Measurements from ENCODE around the gene ZNF148. TPM values are rescaled to one million over a fixed set of nuclear protein-coding genes. Genes with fewer than 3 reads are reported as not detected.

ZNF148 gene
- total RNA-seq, 1 donor from 2014 or later: 33.2 TPM

- DNase-seq (ENCODE audit: low spot score): no peak
- H3K27ac Mint-ChIP-seq: no peak overlapping the region
- H3K36me3 Mint-ChIP-seq (ENCODE audit: low read depth): peaks cover 36% of the 10 kb centered on the region
- peaks cover 4% of the 10 kb centered on the region for H3K4me1 Mint-ChIP-seq (ENCODE audit: low read depth)
- no peaks in the 10 kb centered on the region for H3K27me3 Mint-ChIP-seq (ENCODE audit: low read depth)
- intact Hi-C loops (cut with micrococcal nuclease): no loop called here
- no peaks in the 10 kb centered on the region for H3K9me3 Mint-ChIP-seq
- H3K4me3 Mint-ChIP-seq (ENCODE audit: low read depth): no peak overlapping the region
Observed at GRCh38 chr3:125289429-125289981, 85.6 kb downstream of the ZNF148 start.

- Mint-ChIP-seq H3K4me1 (ENCODE audit: low read depth) (peaks cover 2% of the 10 kb centered on the region), H3K36me3 (ENCODE audit: low read depth) (peaks cover 38% of the 10 kb centered on the region), H3K4me3 (ENCODE audit: low read depth) (no peak overlapping the region), H3K9me3 (no peaks in the 10 kb centered on the region), H3K27me3 (ENCODE audit: low read depth) (no peaks in the 10 kb centered on the region), H3K27ac (no peak overlapping the region)
- DNase-seq (ENCODE audit: low spot score): no peak
- intact Hi-C loops (cut with micrococcal nuclease): no loop called here
Observed at GRCh38 chr3:125287248-125287647, 87.9 kb downstream of the ZNF148 start.

- peaks cover 42% of the 10 kb centered on the region for H3K36me3 Mint-ChIP-seq (ENCODE audit: low read depth)
- no peaks in the 10 kb centered on the region for H3K27me3 Mint-ChIP-seq (ENCODE audit: low read depth)
- no peak overlapping the region for H3K27ac Mint-ChIP-seq
- intact Hi-C loops (cut with micrococcal nuclease): no loop called here
- H3K9me3 Mint-ChIP-seq: no peaks in the 10 kb centered on the region
- no peak for DNase-seq (ENCODE audit: low spot score)
- H3K4me3 Mint-ChIP-seq (ENCODE audit: low read depth): no peak overlapping the region
- peaks cover 4% of the 10 kb centered on the region for H3K4me1 Mint-ChIP-seq (ENCODE audit: low read depth)
Observed at GRCh38 chr3:125281381-125281780, 93.7 kb downstream of the ZNF148 start.

- no peak for DNase-seq (ENCODE audit: low spot score)
- H3K27ac Mint-ChIP-seq: no peak overlapping the region
- no peaks in the 10 kb centered on the region for H3K27me3 Mint-ChIP-seq (ENCODE audit: low read depth)
- peaks cover 42% of the 10 kb centered on the region for H3K36me3 Mint-ChIP-seq (ENCODE audit: low read depth)
- H3K4me3 Mint-ChIP-seq (ENCODE audit: low read depth): no peak overlapping the region
- intact Hi-C loops (cut with micrococcal nuclease): no loop called here
- no peaks in the 10 kb centered on the region for H3K9me3 Mint-ChIP-seq
- peaks cover 4% of the 10 kb centered on the region for H3K4me1 Mint-ChIP-seq (ENCODE audit: low read depth)
Observed at GRCh38 chr3:125280668-125281361, 94.3 kb downstream of the ZNF148 start.

GRCh38 chr3:125278155-125278554, 97.0 kb downstream of the ZNF148 start:
- Mint-ChIP-seq H3K27ac (no peak overlapping the region), H3K27me3 (ENCODE audit: low read depth) (no peaks in the 10 kb centered on the region)
- DNase-seq (ENCODE audit: low spot score): no peak

GRCh38 chr3:125271127-125271526, 104.0 kb downstream of the ZNF148 start:
- no peak overlapping the region for H3K27ac Mint-ChIP-seq
- intact Hi-C loops (cut with micrococcal nuclease): loop anchor here (5.0 kb wide), 1 partner anchor 41 kb away; no protein-coding TSS in a partner anchor

More at GRCh38 chr3:125278155-125278554, 97.0 kb downstream of the ZNF148 start:
- intact Hi-C loops (cut with micrococcal nuclease): no loop called here
- H3K4me3 Mint-ChIP-seq (ENCODE audit: low read depth): no peak overlapping the region
- no peaks in the 10 kb centered on the region for H3K9me3 Mint-ChIP-seq
- H3K4me1 Mint-ChIP-seq (ENCODE audit: low read depth): peaks cover 4% of the 10 kb centered on the region
- H3K36me3 Mint-ChIP-seq (ENCODE audit: low read depth): peaks cover 30% of the 10 kb centered on the region

GRCh38 chr3:125267460-125267859, 107.7 kb downstream of the ZNF148 start:
- H3K4me1 Mint-ChIP-seq (ENCODE audit: low read depth): peaks cover 18% of the 10 kb centered on the region
- no peak overlapping the region for H3K4me3 Mint-ChIP-seq (ENCODE audit: low read depth)
- H3K27ac Mint-ChIP-seq: no peak overlapping the region
- intact Hi-C loops (cut with micrococcal nuclease): no loop called here
- DNase-seq (ENCODE audit: low spot score): no peak
- H3K36me3 Mint-ChIP-seq (ENCODE audit: low read depth): peaks cover 62% of the 10 kb centered on the region
- H3K9me3 Mint-ChIP-seq: peaks cover 11% of the 10 kb centered on the region
- no peaks in the 10 kb centered on the region for H3K27me3 Mint-ChIP-seq (ENCODE audit: low read depth)

More at GRCh38 chr3:125271127-125271526, 104.0 kb downstream of the ZNF148 start:
- DNase-seq (ENCODE audit: low spot score): no peak
- peaks cover 16% of the 10 kb centered on the region for H3K4me1 Mint-ChIP-seq (ENCODE audit: low read depth)
- H3K36me3 Mint-ChIP-seq (ENCODE audit: low read depth): peaks cover 46% of the 10 kb centered on the region
- no peaks in the 10 kb centered on the region for H3K27me3 Mint-ChIP-seq (ENCODE audit: low read depth)
- peaks cover 9% of the 10 kb centered on the region for H3K9me3 Mint-ChIP-seq
- no peak overlapping the region for H3K4me3 Mint-ChIP-seq (ENCODE audit: low read depth)

- H3K27me3 Mint-ChIP-seq (ENCODE audit: low read depth): no peaks in the 10 kb centered on the region
- no peak for DNase-seq (ENCODE audit: low spot score)
- H3K9me3 Mint-ChIP-seq: peaks cover 11% of the 10 kb centered on the region
- no peak overlapping the region for H3K4me3 Mint-ChIP-seq (ENCODE audit: low read depth)
- H3K4me1 Mint-ChIP-seq (ENCODE audit: low read depth): peaks cover 18% of the 10 kb centered on the region
- H3K36me3 Mint-ChIP-seq (ENCODE audit: low read depth): peaks cover 59% of the 10 kb centered on the region
- intact Hi-C loops (cut with micrococcal nuclease): no loop called here
- H3K27ac Mint-ChIP-seq: no peak overlapping the region
Observed at GRCh38 chr3:125266971-125267370, 108.2 kb downstream of the ZNF148 start.

- Mint-ChIP-seq H3K4me3 (ENCODE audit: low read depth) (no peak overlapping the region), H3K9me3 (peaks cover 16% of the 10 kb centered on the region), H3K27ac (no peak overlapping the region), H3K4me1 (ENCODE audit: low read depth) (peaks cover 15% of the 10 kb centered on the region), H3K36me3 (ENCODE audit: low read depth) (peaks cover 51% of the 10 kb centered on the region), H3K27me3 (ENCODE audit: low read depth) (no peaks in the 10 kb centered on the region)
- DNase-seq (ENCODE audit: low spot score): no peak
- intact Hi-C loops (cut with micrococcal nuclease): no loop called here
Observed at GRCh38 chr3:125262161-125262560, 113.0 kb downstream of the ZNF148 start.

- intact Hi-C loops (cut with micrococcal nuclease): no loop called here
- H3K4me1 Mint-ChIP-seq (ENCODE audit: low read depth): peaks cover 4% of the 10 kb centered on the region
- peaks cover 48% of the 10 kb centered on the region for H3K36me3 Mint-ChIP-seq (ENCODE audit: low read depth)
- no peak overlapping the region for H3K27ac Mint-ChIP-seq
- DNase-seq (ENCODE audit: low spot score): no peak
- H3K4me3 Mint-ChIP-seq (ENCODE audit: low read depth): no peak overlapping the region
- peaks cover 13% of the 10 kb centered on the region for H3K9me3 Mint-ChIP-seq
- no peaks in the 10 kb centered on the region for H3K27me3 Mint-ChIP-seq (ENCODE audit: low read depth)
Observed at GRCh38 chr3:125261031-125261430, 114.1 kb downstream of the ZNF148 start.

GRCh38 chr3:125260158-125260557, 115.0 kb downstream of the ZNF148 start:
- H3K4me3 Mint-ChIP-seq (ENCODE audit: low read depth): no peak overlapping the region
- peaks cover 13% of the 10 kb centered on the region for H3K9me3 Mint-ChIP-seq
- H3K36me3 Mint-ChIP-seq (ENCODE audit: low read depth): peaks cover 46% of the 10 kb centered on the region
- intact Hi-C loops (cut with micrococcal nuclease): no loop called here
- H3K27me3 Mint-ChIP-seq (ENCODE audit: low read depth): no peaks in the 10 kb centered on the region
- DNase-seq (ENCODE audit: low spot score): no peak
- no peak overlapping the region for H3K27ac Mint-ChIP-seq
- H3K4me1 Mint-ChIP-seq (ENCODE audit: low read depth): peaks cover 4% of the 10 kb centered on the region

- Mint-ChIP-seq H3K4me1 (ENCODE audit: low read depth) (peaks cover 5% of the 10 kb centered on the region), H3K4me3 (ENCODE audit: low read depth) (no peak overlapping the region), H3K27me3 (ENCODE audit: low read depth) (no peaks in the 10 kb centered on the region), H3K9me3 (peaks cover 13% of the 10 kb centered on the region), H3K27ac (no peak overlapping the region), H3K36me3 (ENCODE audit: low read depth) (peaks cover 45% of the 10 kb centered on the region)
- no peak for DNase-seq (ENCODE audit: low spot score)
- intact Hi-C loops (cut with micrococcal nuclease): no loop called here
Observed at GRCh38 chr3:125257536-125257935, 117.6 kb downstream of the ZNF148 start.

GRCh38 chr3:125256675-125257074, 118.5 kb downstream of the ZNF148 start:
- Mint-ChIP-seq H3K27ac (no peak overlapping the region), H3K4me3 (ENCODE audit: low read depth) (no peak overlapping the region), H3K36me3 (ENCODE audit: low read depth) (peaks cover 45% of the 10 kb centered on the region), H3K9me3 (peaks cover 13% of the 10 kb centered on the region), H3K4me1 (ENCODE audit: low read depth) (peaks cover 5% of the 10 kb centered on the region), H3K27me3 (ENCODE audit: low read depth) (no peaks in the 10 kb centered on the region)
- intact Hi-C loops (cut with micrococcal nuclease): no loop called here
- DNase-seq (ENCODE audit: low spot score): no peak

All from activated T-helper 2 cell treated with anti-CD3 and anti-CD28 coated beads, Interferon-gamma antibody, Interleukin-2, Interleukin-4, amounts not matched to agents 10 μg/mL and 5 μg/mL and 100 μg/mL, durations not matched to agents 14 hours and 24 hours and 36 hours (primary cell).